ENCODE measurements around the gene EEF2K.

The EEF2K gene

DNA sequence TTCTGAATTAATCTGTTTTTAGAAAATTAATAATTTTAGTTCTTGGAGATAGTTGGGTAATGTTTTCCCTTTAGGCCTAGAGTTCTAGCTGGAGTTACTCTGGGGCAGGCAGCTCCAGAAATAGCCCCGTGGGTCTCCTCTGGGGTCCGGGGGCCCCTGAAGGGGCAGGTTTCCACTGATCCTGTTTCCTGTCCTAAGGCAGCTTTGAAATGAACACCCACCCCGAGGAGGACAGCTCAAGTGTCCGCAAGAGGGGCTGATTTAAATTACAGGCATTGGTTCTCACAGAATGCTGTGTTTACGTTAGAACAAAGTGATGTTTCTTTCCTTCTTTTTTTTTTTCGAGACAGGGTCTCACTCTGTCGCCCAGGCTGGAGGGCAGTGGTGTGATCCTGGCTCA, 23.8 kb downstream of the EEF2K start:
- intact Hi-C loops (cut with micrococcal nuclease), result no loop called here
- Mint-ChIP-seq H3K4me3 (no peak overlapping the region), H3K27ac (no peak overlapping the region), H3K27me3 (no peaks in the 10 kb centered on the region), H3K36me3 (ENCODE audit: low read depth) (peaks cover 90% of the 10 kb centered on the region), H3K9me3 (no peaks in the 10 kb centered on the region), H3K4me1 (ENCODE audit: low read depth) (peaks cover 2% of the 10 kb centered on the region)

DNA sequence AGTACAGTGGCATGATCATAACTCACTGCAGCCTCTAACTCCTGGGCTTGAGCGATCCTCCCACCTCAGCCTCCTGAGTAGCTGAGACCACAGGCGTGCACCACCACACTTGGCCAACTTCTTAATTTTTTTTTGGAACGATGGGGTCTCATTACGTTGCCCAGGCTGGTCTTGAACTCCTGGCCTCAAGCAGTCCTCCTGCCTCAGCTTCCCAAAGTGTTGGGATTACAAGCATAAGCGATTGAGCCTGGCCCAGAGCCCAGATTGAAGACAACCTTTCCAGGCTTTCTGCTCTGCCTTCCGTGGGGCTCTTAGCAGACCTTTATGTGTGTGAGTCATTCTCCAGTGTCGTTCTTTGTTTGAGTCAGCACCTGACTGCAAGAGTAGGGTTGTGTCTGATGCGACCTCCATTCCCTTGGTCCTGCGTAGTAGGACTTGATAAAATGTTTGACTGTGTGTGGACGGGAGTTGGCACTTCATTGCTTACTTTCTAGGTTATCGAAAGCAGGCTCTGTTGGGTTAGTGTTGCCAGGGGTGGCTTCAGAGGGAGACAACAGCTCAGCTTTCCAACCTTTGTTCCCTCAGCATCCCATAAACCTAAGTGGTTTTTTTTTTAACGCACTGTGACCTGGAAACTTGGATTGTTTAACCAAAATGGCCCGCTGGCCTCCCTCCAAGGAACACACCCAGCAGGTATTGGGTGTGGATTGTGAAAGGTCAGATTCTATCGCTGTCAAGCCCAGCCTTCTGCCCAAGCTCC, 26.4 kb downstream of the EEF2K start:
- Mint-ChIP-seq H3K27me3 (no peaks in the 10 kb centered on the region), H3K4me1 (ENCODE audit: low read depth) (no peaks in the 10 kb centered on the region), H3K27ac (no peak overlapping the region), H3K9me3 (no peaks in the 10 kb centered on the region), H3K4me3 (no peak overlapping the region), H3K36me3 (ENCODE audit: low read depth) (peaks cover 93% of the 10 kb centered on the region)
- intact Hi-C loops (cut with micrococcal nuclease), result no loop called here

DNA sequence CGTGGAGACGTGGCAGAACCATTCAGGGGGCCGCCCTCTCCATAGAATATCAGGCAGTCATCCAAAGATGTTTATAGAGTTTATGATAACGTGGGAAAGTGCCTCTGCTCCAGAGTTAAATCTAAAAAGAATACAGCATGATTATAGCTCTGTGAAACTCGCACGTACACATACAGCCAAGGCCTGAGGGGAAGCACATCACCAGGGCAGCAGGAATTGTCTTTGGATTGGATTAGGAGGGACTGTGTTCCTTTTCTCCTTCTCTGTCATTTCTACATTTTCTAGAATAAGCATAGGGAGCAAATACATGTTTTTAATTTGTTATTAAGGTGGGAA, 26.9 kb downstream of the EEF2K start:
- intact Hi-C loops (cut with micrococcal nuclease), result no loop called here
- Mint-ChIP-seq H3K27me3 (no peaks in the 10 kb centered on the region), H3K4me3 (no peak overlapping the region), H3K9me3 (no peaks in the 10 kb centered on the region), H3K27ac (no peak overlapping the region), H3K4me1 (ENCODE audit: low read depth) (no peaks in the 10 kb centered on the region), H3K36me3 (ENCODE audit: low read depth) (peaks cover 97% of the 10 kb centered on the region)

DNA sequence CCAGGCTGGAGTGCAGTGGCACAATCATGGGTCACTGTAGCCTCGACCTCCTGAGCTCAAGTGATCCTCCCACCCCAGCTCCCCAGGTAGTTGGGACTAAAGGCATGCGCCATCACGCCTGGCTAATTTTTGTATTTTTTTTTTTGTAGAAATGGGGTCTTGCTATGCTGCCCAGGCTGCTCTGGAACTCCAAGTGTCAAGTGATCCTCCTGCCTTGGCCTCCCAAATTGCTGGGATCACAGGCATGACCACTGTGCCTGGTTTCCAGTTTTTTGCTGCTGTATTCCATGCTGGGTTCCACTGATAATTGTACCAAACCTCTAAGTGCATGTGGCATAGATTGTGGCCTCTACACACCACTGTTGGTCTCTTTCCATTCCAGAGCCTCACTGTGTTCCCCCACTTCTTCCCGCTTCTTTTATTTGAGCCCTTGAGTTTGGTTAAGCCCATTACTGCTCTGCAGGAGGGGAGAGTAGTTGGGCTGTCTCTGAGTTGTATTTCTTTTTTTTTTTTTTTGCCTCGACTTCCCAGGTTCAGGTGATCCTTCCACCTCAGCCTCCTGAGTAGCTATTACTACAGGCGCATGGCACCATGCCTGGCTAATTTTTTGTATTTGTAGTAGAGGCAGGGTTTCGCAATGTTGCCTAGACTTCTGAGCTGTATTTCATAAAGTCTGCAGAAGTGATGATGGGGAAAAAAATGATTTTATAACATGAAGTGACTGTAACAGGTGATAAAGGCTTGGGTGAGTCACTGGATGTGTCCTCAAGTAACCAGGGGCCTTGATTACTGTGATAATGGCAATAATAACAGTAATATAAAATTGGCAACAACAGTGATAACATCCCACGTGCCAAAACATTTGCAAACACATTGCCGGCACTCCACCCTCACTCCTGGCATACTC, 30.0 kb downstream of the EEF2K start:
- Mint-ChIP-seq H3K9me3 (no peaks in the 10 kb centered on the region), H3K27me3 (no peaks in the 10 kb centered on the region), H3K36me3 (ENCODE audit: low read depth) (peaks cover 88% of the 10 kb centered on the region), H3K27ac (no peak overlapping the region), H3K4me1 (ENCODE audit: low read depth) (peaks cover 27% of the 10 kb centered on the region), H3K4me3 (no peak overlapping the region)
- intact Hi-C loops (cut with micrococcal nuclease), result no loop called here

DNA sequence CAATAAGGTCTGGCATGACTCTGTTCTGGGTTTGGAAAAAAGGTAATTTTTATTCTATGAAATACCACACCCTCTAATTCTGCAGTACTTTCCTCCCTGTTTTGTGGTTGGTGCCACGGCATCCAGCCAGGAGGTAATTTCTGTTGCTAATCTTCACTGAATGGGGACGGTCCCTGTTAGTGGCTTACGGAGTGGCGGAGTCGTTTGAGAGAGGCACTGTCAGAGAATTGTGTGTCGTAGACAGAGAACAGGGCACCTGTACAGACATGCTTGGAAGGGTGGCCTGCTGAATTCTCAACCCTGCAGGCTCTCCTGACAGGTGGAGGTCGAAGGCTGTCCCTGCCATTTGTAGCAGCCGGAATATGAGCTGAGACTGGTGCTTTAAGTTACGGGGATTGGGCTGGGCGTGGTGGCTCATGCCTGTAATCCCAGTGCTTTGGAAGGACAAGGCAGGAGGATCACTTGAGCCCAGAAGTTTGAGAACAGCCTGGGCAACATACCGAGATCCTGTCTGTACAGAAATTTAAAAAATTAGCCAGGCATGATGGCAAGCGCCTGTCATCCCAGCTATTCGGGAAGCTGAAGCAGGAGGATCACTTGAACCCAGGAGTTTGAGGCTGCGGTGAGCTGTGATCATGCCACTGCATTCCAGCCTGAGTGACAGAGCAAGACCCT, 33.2 kb downstream of the EEF2K start:
- H3K9me3 Mint-ChIP-seq, result no peaks in the 10 kb centered on the region
- peaks cover 30% of the 10 kb centered on the region for H3K4me1 Mint-ChIP-seq (ENCODE audit: low read depth)
- intact Hi-C loops (cut with micrococcal nuclease), result no loop called here
- peak overlapping the region; percentile 73 for H3K27ac Mint-ChIP-seq
- peaks cover 84% of the 10 kb centered on the region for H3K36me3 Mint-ChIP-seq (ENCODE audit: low read depth)
- no peak overlapping the region for H3K4me3 Mint-ChIP-seq
- no peaks in the 10 kb centered on the region for H3K27me3 Mint-ChIP-seq

DNA sequence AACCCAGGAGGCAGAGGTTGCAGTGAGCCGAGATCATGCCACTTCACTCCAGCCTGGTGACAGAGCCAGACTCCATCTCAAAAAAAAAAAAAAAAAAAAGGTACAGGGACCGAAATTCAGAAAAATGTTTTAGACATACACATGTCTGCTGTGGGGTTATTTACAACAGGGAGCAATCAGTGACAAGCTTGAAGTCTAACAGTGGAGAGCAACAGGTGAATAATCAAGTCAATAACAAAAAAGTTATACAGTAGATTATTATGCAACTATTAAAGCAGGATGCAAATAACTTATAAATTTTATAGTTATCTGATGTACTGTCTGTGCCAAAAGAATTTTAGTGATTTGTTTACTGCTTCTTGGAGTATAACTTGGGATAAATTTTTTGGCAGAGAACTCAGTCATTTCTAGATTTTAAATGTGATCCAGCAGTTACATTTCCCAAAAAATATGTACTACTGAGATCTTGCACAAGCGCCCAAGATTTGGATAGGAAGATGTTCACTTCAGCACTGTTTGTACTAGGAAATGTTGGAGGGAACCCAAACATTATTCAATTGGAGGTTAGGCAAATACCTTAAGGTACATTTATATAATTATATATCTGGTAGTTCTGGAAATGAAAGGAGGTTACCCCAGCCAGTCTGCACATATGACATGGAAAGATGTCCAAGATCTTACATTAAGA, 34.1 kb downstream of the EEF2K start:
- H3K27me3 Mint-ChIP-seq, result no peaks in the 10 kb centered on the region
- intact Hi-C loops (cut with micrococcal nuclease), result no loop called here

DNA sequence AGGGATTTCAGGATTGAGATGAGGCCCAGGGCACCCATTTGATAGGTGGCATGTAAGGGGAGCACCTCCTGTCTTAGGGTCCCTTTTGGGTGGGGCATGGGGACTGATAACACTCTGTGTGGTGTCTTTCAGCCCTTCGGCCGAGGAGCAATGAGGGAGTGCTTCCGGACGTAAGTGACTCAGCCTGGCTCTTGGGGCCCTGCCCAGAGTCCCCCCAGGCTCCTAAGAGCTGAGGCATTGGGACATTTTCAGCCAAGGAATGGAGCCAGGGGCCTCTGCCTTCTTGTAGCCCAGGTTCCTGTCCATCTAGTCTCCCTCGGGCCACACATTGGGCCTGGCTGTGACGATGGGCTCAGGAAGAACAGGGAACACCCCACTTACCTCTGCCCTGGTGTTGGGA, 44.4 kb downstream of the EEF2K start:
- Mint-ChIP-seq H3K4me3 (no peak overlapping the region), H3K9me3 (peaks cover 17% of the 10 kb centered on the region), H3K36me3 (ENCODE audit: low read depth) (peaks cover 100% of the 10 kb centered on the region), H3K4me1 (ENCODE audit: low read depth) (no peaks in the 10 kb centered on the region), H3K27ac (no peak overlapping the region), H3K27me3 (no peaks in the 10 kb centered on the region)
- intact Hi-C loops (cut with micrococcal nuclease), result no loop called here

More for the DNA sequence above, 34.1 kb downstream of the EEF2K start:
- Mint-ChIP-seq H3K4me3 (no peak overlapping the region), H3K36me3 (ENCODE audit: low read depth) (peaks cover 84% of the 10 kb centered on the region), H3K9me3 (no peaks in the 10 kb centered on the region), H3K27ac (peak overlapping the region; percentile 73), H3K4me1 (ENCODE audit: low read depth) (peaks cover 30% of the 10 kb centered on the region)

DNA sequence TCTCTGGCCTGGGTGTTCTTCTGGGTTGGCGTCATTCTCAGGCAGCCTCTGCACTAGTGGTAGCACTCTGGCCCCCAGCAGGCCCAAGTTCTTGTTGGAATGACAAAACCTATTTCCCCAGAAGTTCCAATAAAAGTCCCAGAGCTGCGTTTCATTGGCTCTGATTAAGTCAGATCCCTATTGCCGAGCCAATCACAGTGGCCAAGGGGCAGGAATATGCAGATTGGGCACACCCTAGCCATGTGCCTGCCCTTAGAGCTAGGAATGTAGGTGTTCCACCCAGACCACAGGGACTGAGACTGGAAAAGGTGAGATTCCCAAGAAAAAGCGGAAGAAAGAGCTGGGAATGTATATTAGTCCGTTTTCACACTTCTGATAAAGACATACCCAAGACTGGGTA, 46.2 kb downstream of the EEF2K start:
- Mint-ChIP-seq H3K9me3 (peaks cover 19% of the 10 kb centered on the region), H3K27me3 (no peaks in the 10 kb centered on the region), H3K27ac (no peak overlapping the region), H3K36me3 (ENCODE audit: low read depth) (peaks cover 98% of the 10 kb centered on the region), H3K4me1 (ENCODE audit: low read depth) (no peaks in the 10 kb centered on the region), H3K4me3 (no peak overlapping the region)
- intact Hi-C loops (cut with micrococcal nuclease), result no loop called here

DNA sequence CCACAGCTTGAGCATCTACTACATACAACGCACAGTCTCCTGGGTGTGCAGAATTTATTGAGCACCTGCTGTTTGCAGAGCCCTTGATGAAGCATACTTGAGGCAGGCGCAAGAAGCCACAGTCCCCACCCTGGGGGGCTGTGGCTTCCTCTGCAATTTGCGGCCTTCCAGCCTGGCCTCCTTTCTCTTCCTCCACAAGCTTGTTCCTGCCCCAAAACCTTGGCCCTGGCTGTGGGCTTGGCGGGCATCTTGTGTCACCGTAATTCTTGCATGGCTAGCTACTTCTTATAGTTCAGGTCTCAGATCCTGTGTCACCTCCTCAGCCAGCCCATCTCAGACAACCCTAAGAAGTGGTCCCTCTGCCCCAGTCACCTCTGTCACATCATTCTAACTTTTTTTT, 47.2 kb downstream of the EEF2K start:
- H3K4me1 Mint-ChIP-seq (ENCODE audit: low read depth), result no peaks in the 10 kb centered on the region
- H3K36me3 Mint-ChIP-seq (ENCODE audit: low read depth), result peaks cover 98% of the 10 kb centered on the region
- intact Hi-C loops (cut with micrococcal nuclease), result no loop called here
- no peak overlapping the region for H3K4me3 Mint-ChIP-seq
- peaks cover 19% of the 10 kb centered on the region for H3K9me3 Mint-ChIP-seq
- H3K27me3 Mint-ChIP-seq, result no peaks in the 10 kb centered on the region
- no peak overlapping the region for H3K27ac Mint-ChIP-seq

DNA sequence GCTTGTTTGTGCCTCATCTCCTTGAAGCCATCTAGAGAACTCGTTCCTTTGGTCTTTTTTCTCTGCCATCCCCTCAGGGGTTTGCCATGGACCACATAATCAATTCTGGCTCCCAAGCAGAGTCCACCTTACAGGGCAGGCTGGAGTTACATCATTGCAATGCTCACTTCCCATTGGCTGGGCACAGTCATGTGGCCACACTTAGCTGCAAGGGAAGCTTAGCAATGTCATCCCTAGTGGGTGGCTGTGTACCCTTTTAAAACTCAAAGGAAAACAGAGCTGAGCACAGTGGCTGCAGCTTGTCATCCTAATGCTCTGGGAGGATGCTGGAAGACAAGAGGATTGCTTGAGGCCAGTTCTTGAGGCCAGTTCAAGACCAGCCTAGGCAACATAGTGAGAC, 49.3 kb downstream of the EEF2K start:
- Mint-ChIP-seq H3K27ac (no peak overlapping the region), H3K27me3 (no peaks in the 10 kb centered on the region), H3K9me3 (peaks cover 19% of the 10 kb centered on the region), H3K4me1 (ENCODE audit: low read depth) (no peaks in the 10 kb centered on the region), H3K36me3 (ENCODE audit: low read depth) (peaks cover 98% of the 10 kb centered on the region), H3K4me3 (no peak overlapping the region)
- intact Hi-C loops (cut with micrococcal nuclease), result no loop called here

DNA sequence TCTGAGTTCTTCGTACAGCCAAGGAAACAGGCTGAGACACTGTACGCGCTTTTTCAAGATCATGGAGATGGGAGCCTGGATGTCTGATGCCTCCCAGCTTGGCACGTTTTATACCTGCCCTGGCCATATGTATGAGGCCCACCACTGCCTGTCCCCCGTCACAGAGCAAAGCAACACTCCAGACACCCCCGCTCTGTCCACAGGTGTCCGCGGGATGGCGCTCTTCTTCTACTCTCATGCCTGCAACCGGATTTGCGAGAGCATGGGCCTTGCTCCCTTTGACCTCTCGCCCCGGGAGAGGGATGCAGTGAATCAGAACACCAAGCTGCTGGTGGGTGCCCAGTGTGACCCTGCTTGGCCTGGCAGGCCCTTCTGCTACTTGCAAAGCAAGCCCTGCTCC, 51.4 kb downstream of the EEF2K start:
- intact Hi-C loops (cut with micrococcal nuclease), result no loop called here
- Mint-ChIP-seq H3K9me3 (peaks cover 19% of the 10 kb centered on the region), H3K36me3 (ENCODE audit: low read depth) (peaks cover 98% of the 10 kb centered on the region), H3K4me3 (no peak overlapping the region), H3K4me1 (ENCODE audit: low read depth) (no peaks in the 10 kb centered on the region), H3K27me3 (no peaks in the 10 kb centered on the region), H3K27ac (no peak overlapping the region)

DNA sequence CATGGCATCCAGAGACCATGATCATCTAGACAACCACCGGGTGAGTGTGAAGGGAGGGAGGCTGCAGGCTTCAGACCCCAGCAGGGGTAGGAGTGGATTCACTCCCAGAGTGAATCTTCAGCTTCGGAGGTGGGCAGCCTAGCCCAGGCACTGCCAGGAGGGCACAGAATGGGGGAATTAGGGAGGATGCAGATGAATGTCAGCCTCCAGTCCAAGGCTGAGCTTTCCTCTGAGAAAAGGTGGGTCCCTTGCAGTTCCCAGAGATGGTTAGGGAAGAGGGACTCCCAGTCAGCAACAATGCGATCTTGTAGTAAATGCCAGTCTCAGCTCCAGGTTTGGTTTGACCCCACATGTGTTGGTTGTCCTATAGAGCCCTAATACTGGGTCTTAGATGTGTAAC, 54.4 kb downstream of the EEF2K start:
- no peak overlapping the region for H3K27ac Mint-ChIP-seq
- intact Hi-C loops (cut with micrococcal nuclease), result no loop called here
- H3K36me3 Mint-ChIP-seq (ENCODE audit: low read depth), result peaks cover 98% of the 10 kb centered on the region
- no peaks in the 10 kb centered on the region for H3K27me3 Mint-ChIP-seq
- no peak overlapping the region for H3K4me3 Mint-ChIP-seq
- peaks cover 2% of the 10 kb centered on the region for H3K9me3 Mint-ChIP-seq
- H3K4me1 Mint-ChIP-seq (ENCODE audit: low read depth), result no peaks in the 10 kb centered on the region

DNA sequence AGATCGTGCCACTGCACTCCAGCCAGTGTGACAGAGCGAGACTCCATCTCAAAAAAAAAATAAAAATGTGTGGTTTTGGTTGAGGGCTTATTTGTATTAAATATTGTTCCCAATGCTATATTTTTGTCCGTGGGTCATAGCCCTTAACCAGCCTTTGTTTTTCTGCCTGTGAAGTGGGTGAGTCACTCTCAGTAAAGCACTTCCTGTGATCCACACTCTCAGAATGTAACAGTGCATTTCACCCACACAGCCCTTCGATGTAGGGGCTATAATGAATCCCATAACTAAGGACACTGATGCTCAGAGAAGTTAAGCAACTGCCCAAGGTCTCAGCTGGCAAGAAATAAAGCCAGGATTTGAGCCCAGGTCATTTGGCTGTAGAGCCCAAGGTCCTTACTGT, 56.4 kb downstream of the EEF2K start:
- H3K4me3 Mint-ChIP-seq, result no peak overlapping the region
- no peaks in the 10 kb centered on the region for H3K9me3 Mint-ChIP-seq
- H3K27me3 Mint-ChIP-seq, result no peaks in the 10 kb centered on the region
- H3K36me3 Mint-ChIP-seq (ENCODE audit: low read depth), result peaks cover 100% of the 10 kb centered on the region
- intact Hi-C loops (cut with micrococcal nuclease), result no loop called here
- H3K4me1 Mint-ChIP-seq (ENCODE audit: low read depth), result no peaks in the 10 kb centered on the region
- no peak overlapping the region for H3K27ac Mint-ChIP-seq

DNA sequence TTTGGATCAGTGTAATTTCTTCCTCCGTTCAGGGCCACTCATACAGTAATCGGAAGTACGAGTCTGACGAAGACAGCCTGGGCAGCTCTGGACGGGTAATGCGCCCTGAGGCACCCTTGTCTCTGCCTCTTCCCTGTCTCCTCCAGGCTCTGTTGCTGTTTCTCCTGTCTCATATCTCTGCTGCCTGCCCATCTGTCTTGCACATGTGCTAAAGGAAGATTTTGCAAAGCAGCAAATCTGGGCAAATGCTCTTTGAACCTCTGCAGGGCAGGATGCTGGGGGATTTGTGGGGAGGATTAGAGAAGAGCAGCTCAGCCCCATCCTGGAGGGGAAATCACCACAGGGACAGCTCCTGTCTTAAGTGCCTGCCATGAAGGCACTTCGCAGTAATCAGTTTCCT, 58.7 kb downstream of the EEF2K start:
- Mint-ChIP-seq H3K9me3 (no peaks in the 10 kb centered on the region), H3K36me3 (ENCODE audit: low read depth) (peaks cover 100% of the 10 kb centered on the region), H3K27ac (no peak overlapping the region), H3K4me3 (no peak overlapping the region), H3K27me3 (no peaks in the 10 kb centered on the region), H3K4me1 (ENCODE audit: low read depth) (no peaks in the 10 kb centered on the region)
- intact Hi-C loops (cut with micrococcal nuclease), result no loop called here
